NCI-H1417 treated with DMSO at 0.1 percent for 48 hours (cell line): ENCODE data around the gene IMPDH2.

Experiments used
- DNase-seq: peaks from one replicate; lab custom pipeline; 2025; lab: John Stamatoyannopoulos, UW

IMPDH2 gene

GRCh38 chr3:49028673-49029562 lies at the start of gene IMPDH2:
IMPDH2 (minus strand) TSS chr3:49029398; CDS start chr3:49029350, 48 bp downstream.
- peak; percentile 31 for DNase-seq

GRCh38 chr3:49076646-49077045 lies 47.4 kb upstream of the IMPDH2 start:
- no peak for DNase-seq

GRCh38 chr3:49076116-49076515 lies 46.9 kb upstream of the IMPDH2 start:
- no peak for DNase-seq

GRCh38 chr3:49058011-49058410 lies 28.8 kb upstream of the IMPDH2 start:
- DNase-seq, result no peak

- DNase-seq, result no peak
These were observed 28.1 kb upstream of the IMPDH2 start for GRCh38 chr3:49057268-49057667.

- DNase-seq, result no peak
These were observed 25.2 kb upstream of the IMPDH2 start for GRCh38 chr3:49054344-49054862.

GRCh38 chr3:49053543-49053942 lies 24.3 kb upstream of the IMPDH2 start:
- DNase-seq, result no peak

GRCh38 chr3:49035281-49035680 lies 6.1 kb upstream of the IMPDH2 start:
- DNase-seq, result no peak

- DNase-seq, result no peak
These were observed 5.5 kb upstream of the IMPDH2 start for GRCh38 chr3:49034650-49035049.

- no peak for DNase-seq
These were observed 3.6 kb upstream of the IMPDH2 start for GRCh38 chr3:49032646-49033304.

GRCh38 chr3:49030321-49030720 lies 1.1 kb upstream of the IMPDH2 start:
- DNase-seq, result no peak

- no peak for DNase-seq
These were observed 326 bp upstream of the IMPDH2 start for GRCh38 chr3:49029563-49029884.

- DNase-seq, result no peak
These were observed 913 bp downstream of the IMPDH2 start for GRCh38 chr3:49028298-49028672.

- DNase-seq, result no peak
These were observed 1.6 kb downstream of the IMPDH2 start for GRCh38 chr3:49027634-49028033.

GRCh38 chr3:49026536-49026935 lies 2.7 kb downstream of the IMPDH2 start:
- no peak for DNase-seq

GRCh38 chr3:49025793-49026520 lies 3.2 kb downstream of the IMPDH2 start:
- DNase-seq, result no peak

- no peak for DNase-seq
These were observed 4.0 kb downstream of the IMPDH2 start for GRCh38 chr3:49025005-49025792.

- no peak for DNase-seq
These were observed 4.7 kb downstream of the IMPDH2 start for GRCh38 chr3:49024449-49024848.

GRCh38 chr3:49023775-49024174 lies 5.4 kb downstream of the IMPDH2 start:
- DNase-seq, result no peak

GRCh38 chr3:49022688-49023171 lies 6.5 kb downstream of the IMPDH2 start:
- no peak for DNase-seq

- DNase-seq, result peak; percentile 73
These were observed 7.1 kb downstream of the IMPDH2 start, which contains the start of gene NDUFAF3 for GRCh38 chr3:49021813-49022687. NDUFAF3 (plus strand) TSS chr3:49022121; CDS start chr3:49022145, 24 bp downstream.
